PFSK-1 (cell line): ENCODE data around the gene NAA20.

ENCODE experiments used
- FOXP2 ChIP-seq: optimal IDR thresholded peaks from 2 replicates; pipeline ENCODE3; 2011; ENCODE audit warnings: borderline replicate concordance, control low read depth, inconsistent platforms; ENCODE audit not compliant: insufficient read depth; ENCODE audit errors: extremely low read length, extremely low read depth
- POLR2AphosphoS5 ChIP-seq: IDR thresholded peaks from 2 replicates; pipeline ENCODE4 v1.6.1; 2012; ENCODE audit warnings: low read depth, mild to moderate bottlenecking, control low read depth, low read length, moderate library complexity
- REST ChIP-seq, 2 experiments: IDR thresholded peaks; 2 replicates each; pipeline versions ENCODE4 v1.6.1 to v1.8.0; 2011 to 2012; ENCODE audit warnings: low read depth in 2 of 2, low read length in 2 of 2, control low read depth in 1 of 2, inconsistent platforms in 1 of 2, mild to moderate bottlenecking in 1 of 2, moderate library complexity in 1 of 2; ENCODE audit not compliant: insufficient read depth in 1 of 2
- SIN3A ChIP-seq: IDR thresholded peaks from 2 replicates; pipeline ENCODE4 v1.6.1; 2012; ENCODE audit warnings: mild to moderate bottlenecking, low read length, moderate library complexity, borderline replicate concordance; ENCODE audit not compliant: insufficient read depth
- TAF1 ChIP-seq: IDR thresholded peaks from 2 replicates; pipeline ENCODE4 v1.6.1; 2012; ENCODE audit warnings: low read length, control low read depth, borderline replicate concordance; ENCODE audit not compliant: insufficient read depth

NAA20 gene

DNA sequence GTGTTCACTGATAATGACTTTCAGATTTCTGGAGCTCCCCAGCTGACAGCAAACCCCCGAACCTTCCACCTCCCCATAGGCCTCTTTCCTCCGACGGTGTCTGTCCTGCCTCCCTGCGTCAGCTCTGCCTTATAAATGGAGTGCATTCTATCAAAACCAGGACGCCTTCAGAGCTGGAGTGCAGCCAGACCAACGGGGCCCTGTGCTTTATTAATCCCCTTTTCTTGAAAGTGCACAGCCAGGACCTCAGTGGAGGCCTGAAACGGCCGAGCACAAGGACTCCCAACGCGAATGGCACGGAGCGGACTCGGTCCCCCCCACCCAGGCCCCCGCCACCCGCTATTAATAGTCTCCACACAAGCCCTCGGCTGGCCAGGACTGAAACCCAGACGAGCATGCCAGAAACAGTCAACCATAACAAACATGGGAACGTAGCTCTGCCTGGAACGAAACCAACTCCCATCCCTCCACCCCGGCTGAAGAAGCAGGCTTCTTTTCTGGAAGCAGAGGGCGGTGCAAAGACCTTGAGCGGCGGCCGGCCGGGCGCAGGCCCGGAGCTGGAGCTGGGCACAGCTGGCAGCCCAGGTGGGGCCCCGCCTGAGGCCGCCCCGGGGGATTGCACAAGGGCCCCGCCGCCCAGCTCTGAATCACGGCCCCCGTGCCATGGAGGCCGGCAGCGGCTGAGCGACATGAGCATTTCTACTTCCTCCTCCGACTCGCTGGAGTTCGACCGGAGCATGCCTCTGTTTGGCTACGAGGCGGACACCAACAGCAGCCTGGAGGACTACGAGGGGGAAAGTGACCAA is 42.3 kb upstream of the NAA20 start:
- no peak; the same call in 1 of the 2 replicates for TF ChIP-seq SIN3A
- TF ChIP-seq REST (IDR thresholded peaks at IDR 0.05; ENCODE audit: insufficient read depth in 1 of 2, low read depth in 2 of 2, low read length in 2 of 2) = no peak; a peak in 1 of 4 replicates
- peak; percentile 73; the same call in 1 of the 2 replicates for TF ChIP-seq TAF1
- peak; percentile 86 for TF ChIP-seq POLR2AphosphoS5
- peak; percentile 11 for TF ChIP-seq FOXP2

GRCh38 chr20:19975436-19975799 is 41.7 kb upstream of the NAA20 start:
- TF ChIP-seq POLR2AphosphoS5 = no peak
- 0 out of 4 replicates have a peak, but pooled peaks of 1 of the 2 experiments have one; percentile 21 for TF ChIP-seq REST (IDR thresholded peaks at IDR 0.05; ENCODE audit: insufficient read depth in 1 of 2, low read depth in 2 of 2, low read length in 2 of 2)

GRCh38 chr20:19975901-19976300 is 41.3 kb upstream of the NAA20 start:
- TF ChIP-seq SIN3A (peak; percentile 44; the same call in 1 of the 2 replicates), POLR2AphosphoS5 (no peak), FOXP2 (no peak), TAF1 (no peak)

DNA sequence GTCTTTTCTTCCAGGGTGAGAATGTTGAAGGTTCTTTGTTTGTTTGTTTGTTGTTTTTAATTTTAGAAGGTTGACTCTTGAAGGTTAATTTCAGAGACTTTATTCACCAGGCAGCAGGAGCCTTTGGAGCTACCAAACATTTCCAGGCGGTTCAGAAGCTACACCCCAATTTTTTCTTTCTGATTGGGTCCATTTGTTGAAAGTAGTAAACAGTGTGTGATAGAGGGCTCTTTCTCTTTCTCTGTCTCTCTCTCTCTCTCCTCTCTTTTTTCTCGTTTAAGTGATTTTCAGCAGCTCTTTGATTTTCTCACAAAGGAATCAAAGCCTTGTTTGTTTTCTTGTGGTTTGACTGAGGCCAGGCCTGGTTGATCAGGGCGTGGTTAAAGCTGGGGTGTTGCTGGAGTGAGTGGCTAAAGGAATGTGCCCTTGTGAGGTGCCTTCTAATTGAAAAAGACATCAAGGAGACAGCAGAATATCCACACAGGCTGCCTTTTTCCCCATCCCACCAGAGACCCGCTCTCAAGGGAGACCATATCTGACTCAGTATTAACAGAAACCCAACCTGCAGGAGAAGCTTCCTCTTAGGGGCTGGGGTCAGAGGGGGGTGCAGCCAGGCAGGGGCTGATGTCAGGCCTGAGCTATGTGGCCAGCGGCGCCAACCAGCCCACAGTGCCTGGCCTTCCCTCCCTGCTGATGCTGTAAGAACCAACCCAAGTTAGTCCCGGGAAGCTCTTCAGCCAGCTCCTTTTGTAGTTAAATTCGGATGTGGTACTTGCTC is 40.4 kb upstream of the NAA20 start:
- TF ChIP-seq SIN3A (peak; percentile 5; the same call in 1 of the 2 replicates), TAF1 (no peak)

DNA sequence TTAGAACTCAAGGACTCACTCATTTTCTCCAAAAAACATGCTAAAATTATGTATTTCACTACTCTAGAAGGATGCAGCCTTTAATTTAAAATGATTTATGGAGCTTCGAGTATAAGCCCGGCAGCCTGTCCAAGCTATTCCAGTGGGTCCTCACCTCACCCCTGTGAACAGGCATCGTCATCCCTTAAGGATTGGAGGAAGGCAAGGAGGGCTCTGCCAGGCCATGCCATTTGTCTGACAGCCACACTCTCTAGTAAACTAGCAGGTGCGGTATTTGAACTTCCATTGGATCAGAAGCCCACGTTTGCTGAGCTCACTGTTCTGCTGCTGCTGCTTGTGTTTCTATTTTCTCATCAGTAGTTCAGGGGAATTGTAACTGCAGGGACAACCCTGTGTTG is 39.8 kb upstream of the NAA20 start:
- no peak for TF ChIP-seq REST (IDR thresholded peaks at IDR 0.05; ENCODE audit: insufficient read depth in 1 of 2, low read depth in 2 of 2, low read length in 2 of 2)
- no peak for TF ChIP-seq SIN3A
- TF ChIP-seq TAF1 = no peak
- no peak; the same call in 1 of the 2 replicates for TF ChIP-seq POLR2AphosphoS5
- no peak for TF ChIP-seq FOXP2

DNA sequence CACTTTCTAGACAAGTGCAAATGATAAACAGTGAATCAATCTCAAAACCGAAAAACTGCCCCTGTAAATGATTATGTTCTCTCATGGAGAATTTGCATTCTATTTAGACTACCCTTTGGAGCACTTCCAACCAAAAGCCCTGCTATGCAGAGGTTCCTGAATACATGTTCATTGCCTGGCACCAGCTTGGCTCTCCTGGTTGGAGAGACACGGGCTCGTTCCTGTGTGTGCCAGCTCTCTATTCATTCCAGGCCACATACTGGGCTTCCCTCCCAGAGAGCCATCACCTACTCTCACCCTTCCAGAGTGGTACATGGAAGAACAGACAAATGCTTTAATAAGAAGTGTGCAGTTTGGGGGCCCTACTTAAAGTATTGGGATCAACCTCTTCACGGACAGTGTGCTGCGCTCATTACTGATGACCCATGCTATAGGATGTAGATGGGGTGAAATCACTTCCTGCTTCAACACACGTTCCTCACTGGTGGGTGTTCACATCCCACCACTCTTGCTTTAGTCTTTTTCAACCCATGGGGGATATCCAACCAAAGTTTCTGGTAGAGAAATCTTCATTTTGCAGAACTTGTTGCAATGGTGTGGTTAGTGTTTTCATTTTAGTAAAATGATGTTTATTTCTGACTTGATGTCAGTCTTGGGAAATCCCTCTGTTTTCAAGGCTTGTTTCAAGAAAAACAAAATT is 38.5 kb upstream of the NAA20 start:
- no peak for TF ChIP-seq POLR2AphosphoS5
- no peak for TF ChIP-seq REST (IDR thresholded peaks at IDR 0.05; ENCODE audit: insufficient read depth in 1 of 2, low read depth in 2 of 2, low read length in 2 of 2)
- TF ChIP-seq FOXP2 = no peak
- no peak for TF ChIP-seq TAF1
- no peak for TF ChIP-seq SIN3A
